Kidney (tissue), 14 donors: ENCODE data around the gene ADARB2. TPM values are rescaled to one million over a fixed set of nuclear protein-coding genes. Genes with fewer than 3 reads are reported as not detected.
"Not testable (repeated sequence)": the region's sequence is repeated elsewhere in the genome, so short reads cannot be mapped to it uniquely, and the experiment has no call there.

Experiments
- DNase-seq, 5 donors: peaks; one replicate each; pipeline ENCODE4 v3.0.0-alpha.2; 2013 to 2020
- FAIRE-seq: peaks from 2 replicates; lab custom pipeline; 2012; peaks lifted over from hg19 to GRCh38; lab: Jason Lieb, UNC
- H3K27ac ChIP-seq, 2 donors: one replicate each; pipeline ENCODE4 v1.7.0; 2013; ENCODE audit warnings: low read depth in 2 of 2, low read length in 2 of 2, inconsistent platforms in 1 of 2
- H3K27me3 ChIP-seq: one replicate; pipeline ENCODE4 v1.7.1; 2013; ENCODE audit warnings: low read length, inconsistent platforms; ENCODE audit not compliant: control insufficient read depth, insufficient read depth
- H3K36me3 ChIP-seq, 3 donors: one replicate each; pipeline versions ENCODE4 v1.7.0 to v1.7.1; 2013; ENCODE audit warnings: low read length in 3 of 3, control low read depth in 1 of 3, inconsistent platforms in 1 of 3; ENCODE audit not compliant: insufficient read depth in 3 of 3, control insufficient read depth in 2 of 3
- H3K4me1 ChIP-seq, 3 donors: one replicate each; pipeline versions ENCODE4 v1.7.0 to v1.7.1; 2013; ENCODE audit warnings: low read length in 3 of 3, inconsistent platforms in 1 of 3, low read depth in 1 of 3; ENCODE audit not compliant: control insufficient read depth in 2 of 3, insufficient read depth in 2 of 3
- H3K4me3 ChIP-seq, 3 donors: one replicate each; pipeline versions ENCODE4 v1.7.0 to v1.8.1; 2013; ENCODE audit warnings: low read length in 3 of 3, control low read depth in 1 of 3, inconsistent platforms in 1 of 3
- H3K9ac ChIP-seq, 3 donors: one replicate each; pipeline versions ENCODE4 v1.7.0 to v1.7.1; 2013; ENCODE audit warnings: low read length in 3 of 3, control low read depth in 1 of 3, inconsistent platforms in 1 of 3
- H3K9me3 ChIP-seq, 3 donors: one replicate each; pipeline versions ENCODE4 v1.7.0 to v1.7.1; 2013; ENCODE audit warnings: low read length in 3 of 3, control low read depth in 1 of 3, inconsistent platforms in 1 of 3; ENCODE audit not compliant: control insufficient read depth in 2 of 3, insufficient read depth in 1 of 3
- intact Hi-C: fragments of 100-400 bp; cut with DNase I; formaldehyde crosslinking; loops from one replicate; pipeline ENCODE4 v1.11.1; 2022
- polyA plus RNA-seq: library from polyadenylated mRNA; stranded (reverse); fragments of 350-450 nt; fragmentation: Illumina TruSeq; extraction: RNeasy Lipid Tissue Mini Kit (QIAGEN cat#74804); gene quantifications from one replicate; pipeline ENCODE4 v1.2.3, GENCODE V29; 2014; ENCODE audit warnings: low read depth, low replicate concordance; ENCODE audit not compliant: insufficient read depth
- total RNA-seq: library from RNA; stranded (reverse); fragmentation: NEBNext Ultra II Directional; extraction: Animal tissue kit (Norgen Biotek cat#: 25700); gene quantifications from one replicate; pipeline ENCODE4 v1.2.1, GENCODE V29; 2021
- TF ChIP-seq, protein P1 (sequence below): IDR thresholded peaks from 3 replicates; pipeline ENCODE4 v1.5.1; 2012; ENCODE audit warnings: mild to moderate bottlenecking, moderate library complexity, borderline replicate concordance; ENCODE audit not compliant: insufficient read depth; ENCODE audit errors: extremely low read depth
- donor health status: control.
- donor health status: control.
- donor health status: control.
- donor health status: control.
- donor health status: control.
- donor health status: DM: yes; HTN: yes; CAD: no.
- donor health status: Normal renal cell carcinoma (clear cell type).

Gene ADARB2
- total and polyA plus RNA-seq, 2 donors from 2014 or later: 1.0 to 1.3 TPM

DNA sequence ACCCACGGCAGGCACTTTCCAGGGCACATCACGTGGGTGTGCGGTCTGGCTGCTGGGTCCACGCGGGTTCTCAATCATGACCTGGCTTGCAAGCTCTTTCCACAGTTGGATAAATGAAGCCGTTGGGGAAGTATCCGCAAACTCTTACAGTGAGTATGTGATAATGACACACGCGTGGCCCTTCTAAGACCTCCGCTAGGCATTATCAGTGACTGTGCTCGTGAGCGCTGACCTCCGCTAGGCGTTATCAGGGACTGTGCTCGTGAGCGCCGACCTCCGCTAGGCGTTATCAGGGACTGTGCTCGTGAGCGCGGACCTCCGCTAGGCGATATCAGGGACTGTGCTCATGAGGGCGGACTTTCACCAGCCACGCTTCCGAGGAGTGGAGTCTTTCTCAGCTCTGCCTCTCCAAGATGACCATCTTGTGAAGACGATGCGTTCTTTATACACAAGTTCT is 574.1 kb downstream of the ADARB2 start:
- no peak for DNase-seq
- intact Hi-C loops: no loop called here
- Histone ChIP-seq H3K4me1 (no peaks in the 10 kb centered on the region), H3K27ac (no peak overlapping the region), H3K4me3 (no peak overlapping the region), H3K27me3 (no peaks in the 10 kb centered on the region), H3K9ac (no peak overlapping the region), H3K36me3 (no peaks in the 10 kb centered on the region), H3K9me3 (no peaks in the 10 kb centered on the region)
- TF ChIP-seq, protein P1, sequence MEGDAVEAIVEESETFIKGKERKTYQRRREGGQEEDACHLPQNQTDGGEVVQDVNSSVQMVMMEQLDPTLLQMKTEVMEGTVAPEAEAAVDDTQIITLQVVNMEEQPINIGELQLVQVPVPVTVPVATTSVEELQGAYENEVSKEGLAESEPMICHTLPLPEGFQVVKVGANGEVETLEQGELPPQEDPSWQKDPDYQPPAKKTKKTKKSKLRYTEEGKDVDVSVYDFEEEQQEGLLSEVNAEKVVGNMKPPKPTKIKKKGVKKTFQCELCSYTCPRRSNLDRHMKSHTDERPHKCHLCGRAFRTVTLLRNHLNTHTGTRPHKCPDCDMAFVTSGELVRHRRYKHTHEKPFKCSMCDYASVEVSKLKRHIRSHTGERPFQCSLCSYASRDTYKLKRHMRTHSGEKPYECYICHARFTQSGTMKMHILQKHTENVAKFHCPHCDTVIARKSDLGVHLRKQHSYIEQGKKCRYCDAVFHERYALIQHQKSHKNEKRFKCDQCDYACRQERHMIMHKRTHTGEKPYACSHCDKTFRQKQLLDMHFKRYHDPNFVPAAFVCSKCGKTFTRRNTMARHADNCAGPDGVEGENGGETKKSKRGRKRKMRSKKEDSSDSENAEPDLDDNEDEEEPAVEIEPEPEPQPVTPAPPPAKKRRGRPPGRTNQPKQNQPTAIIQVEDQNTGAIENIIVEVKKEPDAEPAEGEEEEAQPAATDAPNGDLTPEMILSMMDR: no peak
- FAIRE-seq: no peak

- DNase-seq (peak in 1 of 5 donors; percentile 19), FAIRE-seq (no peak)
- intact Hi-C loops: no loop called here
- TF ChIP-seq, protein P1: no peak
- no peak overlapping the region for H3K9ac ChIP-seq
- H3K9me3 ChIP-seq: no peaks in the 10 kb centered on the region
- no peaks in the 10 kb centered on the region for H3K36me3 ChIP-seq
- no peaks in the 10 kb centered on the region for H3K4me1 ChIP-seq
- no peaks in the 10 kb centered on the region for H3K27me3 ChIP-seq
- no peak overlapping the region for H3K27ac ChIP-seq
- no peak overlapping the region for H3K4me3 ChIP-seq
Measured at GRCh38 chr10:1162481-1163203, 574.7 kb downstream of the ADARB2 start.

DNA sequence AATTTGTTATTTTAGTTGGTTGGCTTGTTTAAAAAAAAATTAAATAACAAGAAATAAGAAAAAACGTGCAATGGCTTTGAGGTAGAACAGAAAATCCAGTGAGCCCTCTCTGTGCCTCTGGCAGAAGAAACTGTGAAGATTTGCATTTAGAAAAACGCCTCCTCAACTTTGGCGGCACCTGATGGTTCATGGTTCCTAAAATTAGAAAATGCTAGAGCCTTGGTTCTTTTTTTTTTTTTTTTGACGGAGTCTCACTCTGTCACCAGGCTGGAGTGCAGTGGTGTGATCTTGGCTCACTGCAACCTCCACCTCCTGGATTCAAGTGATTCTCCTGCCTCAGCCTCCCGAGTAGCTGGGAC is 576.0 kb downstream of the ADARB2 start:
- H3K27ac ChIP-seq, H3K27me3 ChIP-seq, H3K4me3 ChIP-seq, H3K36me3 ChIP-seq, H3K9ac ChIP-seq, FAIRE-seq, intact Hi-C loops, H3K9me3 ChIP-seq, DNase-seq, H3K4me1 ChIP-seq: not testable (repeated sequence)

GRCh38 chr10:1160561-1161314 is 576.6 kb downstream of the ADARB2 start:
- H3K4me3 ChIP-seq: no peak overlapping the region
- H3K27me3 ChIP-seq: no peaks in the 10 kb centered on the region
- intact Hi-C loops: no loop called here
- peak in 1 of 5 donors; percentile 27 for DNase-seq
- no peaks in the 10 kb centered on the region for H3K9me3 ChIP-seq
- H3K9ac ChIP-seq: no peak overlapping the region
- no peak for FAIRE-seq
- H3K36me3 ChIP-seq: no peaks in the 10 kb centered on the region
- no peak overlapping the region for H3K27ac ChIP-seq
- no peaks in the 10 kb centered on the region for H3K4me1 ChIP-seq
- TF ChIP-seq, protein P1: no peak
